Upper lobe of right lung (tissue), 1 donor: Measurements from ENCODE around the gene AP1M2. TPM values are rescaled to one million over a fixed set of nuclear protein-coding genes. Genes with fewer than 3 reads are reported as not detected.
"Not testable (repeated sequence)": the region's sequence is repeated elsewhere in the genome, so short reads cannot be mapped to it uniquely, and the experiment has no call there.

Experiments
- ATAC-seq: fragments of 200-7000 bp; cut with Tn5 transposase; one replicate; pipeline ENCODE4 v1.9.1; 2020; ENCODE audit warnings: mild to moderate bottlenecking, moderate library complexity
- DNase-seq: peaks from one replicate; pipeline ENCODE4 v3.0.0-alpha.2; 2020
- H3K27ac ChIP-seq: fragments of 200-600 bp; one replicate; pipeline ENCODE4 v1.8.0; 2022
- H3K27me3 ChIP-seq: fragments of 200-600 bp; one replicate; pipeline ENCODE4 v1.8.0; 2022; ENCODE audit warnings: mild to moderate bottlenecking
- H3K36me3 ChIP-seq: fragments of 200-600 bp; one replicate; pipeline ENCODE4 v1.8.0; 2022
- H3K4me1 ChIP-seq: fragments of 200-600 bp; one replicate; pipeline ENCODE4 v1.8.0; 2022
- H3K4me3 ChIP-seq: fragments of 200-600 bp; one replicate; pipeline ENCODE4 v1.8.0; 2022; ENCODE audit warnings: mild to moderate bottlenecking
- H3K9me3 ChIP-seq: fragments of 200-600 bp; one replicate; pipeline ENCODE4 v1.8.0; 2022
- CTCF ChIP-seq: fragments of 200-600 bp; IDR thresholded peaks from one replicate; pipeline ENCODE4 v1.8.0; 2022; ENCODE audit warnings: antibody characterized with exemption
- intact Hi-C: fragments of 100-400 bp; cut with DNase I; formaldehyde crosslinking; loops from one replicate; pipeline ENCODE4 v1.11.0; 2022
- total RNA-seq: library from RNA; stranded (reverse); fragmentation: NEBNext Ultra II Directional; extraction: Animal tissue kit (Norgen Biotek cat#: 25700); gene quantifications from one replicate; pipeline ENCODE4 v1.2.1, GENCODE V29; 2021
- donor health status: DM: no; HTN: yes; CAD: no; lungs with severe emphysema.

Gene AP1M2
- total RNA-seq, 1 donor from 2014 or later: 37.8 TPM

GRCh38 chr19:10553087-10553667 lies 33.9 kb downstream of the AP1M2 start:
- H3K27ac ChIP-seq: no peak overlapping the region
- H3K9me3 ChIP-seq: no peaks in the 10 kb centered on the region
- TF ChIP-seq CTCF: no peak
- peaks cover 96% of the 10 kb centered on the region for H3K36me3 ChIP-seq
- DNase-seq (no peak), ATAC-seq (no peak)
- no peaks in the 10 kb centered on the region for H3K4me1 ChIP-seq
- H3K27me3 ChIP-seq: no peaks in the 10 kb centered on the region
- intact Hi-C loops: no loop called here
- H3K4me3 ChIP-seq: no peak overlapping the region

GRCh38 chr19:10552510-10553053 lies 34.5 kb downstream of the AP1M2 start:
- no peak for DNase-seq
- intact Hi-C loops: no loop called here
- Histone ChIP-seq H3K27me3 (no peaks in the 10 kb centered on the region), H3K27ac (no peak overlapping the region), H3K4me3 (no peak overlapping the region), H3K4me1 (no peaks in the 10 kb centered on the region), H3K9me3 (no peaks in the 10 kb centered on the region), H3K36me3 (peaks cover 98% of the 10 kb centered on the region)
- TF ChIP-seq CTCF: no peak
- peak; percentile 39 for ATAC-seq

- intact Hi-C loops: no loop called here
- no peak overlapping the region for H3K27ac ChIP-seq
- H3K4me3 ChIP-seq: no peak overlapping the region
- no peaks in the 10 kb centered on the region for H3K27me3 ChIP-seq
- peak; percentile 29 for ATAC-seq
- no peak for DNase-seq
- no peaks in the 10 kb centered on the region for H3K4me1 ChIP-seq
- H3K9me3 ChIP-seq: no peaks in the 10 kb centered on the region
- no peak for TF ChIP-seq CTCF
- H3K36me3 ChIP-seq: peaks cover 98% of the 10 kb centered on the region
Measured at GRCh38 chr19:10551698-10552301, 35.3 kb downstream of the AP1M2 start.

- H3K9me3 ChIP-seq, H3K4me3 ChIP-seq, H3K27ac ChIP-seq, intact Hi-C loops, H3K4me1 ChIP-seq, DNase-seq, H3K27me3 ChIP-seq, ATAC-seq: not testable (repeated sequence)
- H3K36me3 ChIP-seq: peaks cover 98% of the 10 kb centered on the region
Measured at GRCh38 chr19:10551006-10551405, 36.1 kb downstream of the AP1M2 start.

GRCh38 chr19:10550336-10550735 lies 36.8 kb downstream of the AP1M2 start:
- H3K4me3 ChIP-seq: no peak overlapping the region
- peaks cover 95% of the 10 kb centered on the region for H3K36me3 ChIP-seq

More at GRCh38 chr19:10550336-10550735, 36.8 kb downstream of the AP1M2 start:
- Histone ChIP-seq H3K9me3 (no peaks in the 10 kb centered on the region), H3K4me1 (peaks cover under 1% of the 10 kb centered on the region), H3K27me3 (no peaks in the 10 kb centered on the region), H3K27ac (no peak overlapping the region)
- DNase-seq (no peak), ATAC-seq (no peak)
- intact Hi-C loops: no loop called here
- no peak for TF ChIP-seq CTCF
